NCI-H2029 (cell line): ENCODE measurements around the gene ADAMTS2.

Experiments used
- DNase-seq: peaks from one replicate; lab custom pipeline; 2025; lab: John Stamatoyannopoulos, UW

The ADAMTS2 gene

GRCh38 chr5:179311091-179311470 is 34.2 kb downstream of the ADAMTS2 start:
- DNase-seq: no peak

GRCh38 chr5:179310439-179311090 is 34.7 kb downstream of the ADAMTS2 start:
- DNase-seq: no peak

GRCh38 chr5:179309751-179310320 is 35.4 kb downstream of the ADAMTS2 start:
- DNase-seq: no peak

- no peak for DNase-seq
These were observed 35.9 kb downstream of the ADAMTS2 start for GRCh38 chr5:179309383-179309670.

GRCh38 chr5:179308563-179309382 is 36.5 kb downstream of the ADAMTS2 start:
- DNase-seq: no peak

GRCh38 chr5:179307931-179308471 is 37.3 kb downstream of the ADAMTS2 start:
- DNase-seq: no peak

- no peak for DNase-seq
These were observed 38.1 kb downstream of the ADAMTS2 start for GRCh38 chr5:179307013-179307800.

GRCh38 chr5:179306191-179307012 is 38.9 kb downstream of the ADAMTS2 start:
- no peak for DNase-seq

GRCh38 chr5:179304871-179305270 is 40.4 kb downstream of the ADAMTS2 start:
- no peak for DNase-seq

GRCh38 chr5:179304466-179304865 is 40.8 kb downstream of the ADAMTS2 start:
- DNase-seq: no peak

GRCh38 chr5:179303451-179304200 is 41.6 kb downstream of the ADAMTS2 start:
- DNase-seq: no peak

GRCh38 chr5:179302499-179303185 is 42.6 kb downstream of the ADAMTS2 start:
- DNase-seq: no peak

GRCh38 chr5:179301796-179302195 is 43.5 kb downstream of the ADAMTS2 start:
- DNase-seq: no peak

GRCh38 chr5:179301376-179301775 is 43.9 kb downstream of the ADAMTS2 start:
- no peak for DNase-seq

GRCh38 chr5:179300581-179301180 is 44.6 kb downstream of the ADAMTS2 start:
- DNase-seq: no peak

GRCh38 chr5:179298181-179298993 is 46.9 kb downstream of the ADAMTS2 start:
- DNase-seq: no peak

- DNase-seq: no peak
These were observed 47.6 kb downstream of the ADAMTS2 start for GRCh38 chr5:179297486-179298180.

GRCh38 chr5:179297026-179297425 is 48.2 kb downstream of the ADAMTS2 start:
- no peak for DNase-seq
